Measurements from ENCODE around the gene PLA2G2F.

The PLA2G2F gene

DNA sequence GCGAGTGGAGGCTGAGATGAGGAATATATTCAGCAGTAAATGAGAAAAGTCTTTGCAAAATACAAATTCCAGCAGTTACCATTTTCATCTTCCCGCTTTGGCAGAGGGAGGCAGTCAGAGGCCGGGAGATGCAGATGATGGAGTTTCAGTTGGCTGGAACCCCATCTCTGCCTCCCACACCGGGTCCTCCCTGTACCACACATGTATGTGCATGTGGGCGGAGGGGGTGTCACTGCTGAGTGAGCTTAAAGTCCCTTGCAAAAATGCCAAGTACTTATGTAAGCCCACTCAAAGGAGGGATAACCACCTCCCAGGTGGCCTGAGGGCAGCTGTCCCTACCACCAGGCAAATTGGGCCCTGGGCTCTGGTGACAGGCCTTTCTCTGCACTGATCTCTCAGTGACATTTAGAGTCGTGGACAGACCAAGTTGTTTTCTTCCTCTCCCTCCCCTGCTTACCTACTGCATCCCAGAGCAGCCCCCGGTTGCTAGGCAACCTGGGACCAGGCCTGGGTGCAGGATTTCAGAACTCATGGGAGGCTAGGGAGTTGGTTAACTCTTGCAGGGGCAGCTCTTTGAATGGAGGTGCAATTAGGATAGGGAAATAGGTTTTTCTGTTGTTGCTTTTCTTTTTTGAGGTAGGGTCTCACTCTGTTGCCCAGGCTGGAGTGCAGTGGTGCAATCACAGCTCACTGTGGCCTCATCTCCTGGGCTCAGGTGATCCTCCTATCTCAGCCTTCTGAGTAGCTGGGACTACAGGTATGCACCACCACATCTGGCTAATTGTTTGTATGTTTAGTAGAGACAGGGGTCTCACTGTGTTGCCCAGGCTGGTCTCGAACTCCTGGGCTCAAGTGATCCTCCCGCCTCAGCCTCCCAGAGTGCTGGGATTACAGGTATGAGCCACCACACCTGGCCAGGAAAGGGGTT is 29.7 kb downstream of the PLA2G2F start:
- no peak for DNase-seq (ENCODE audit: low read depth, low spot score)

DNA sequence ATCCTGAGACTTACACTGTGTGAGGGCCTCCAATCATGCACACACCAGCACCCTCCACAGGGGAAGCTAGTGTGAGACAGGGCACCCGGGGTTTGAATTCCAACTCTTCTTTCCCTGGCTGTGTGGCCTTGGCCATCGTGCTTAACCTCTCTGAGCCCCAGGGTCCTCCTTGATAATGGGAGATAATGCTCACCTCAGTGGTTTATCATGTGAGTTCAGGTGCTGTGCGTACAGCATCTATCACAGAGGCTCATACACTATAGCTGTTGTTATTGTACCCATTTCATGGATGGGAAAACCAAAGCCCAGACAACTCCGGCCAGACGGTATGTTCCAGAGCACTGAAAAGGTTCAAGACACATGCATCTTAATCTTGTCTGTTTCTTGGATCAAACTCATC is 30.8 kb downstream of the PLA2G2F start:
- no peak for DNase-seq (ENCODE audit: low read depth, low spot score)

DNA sequence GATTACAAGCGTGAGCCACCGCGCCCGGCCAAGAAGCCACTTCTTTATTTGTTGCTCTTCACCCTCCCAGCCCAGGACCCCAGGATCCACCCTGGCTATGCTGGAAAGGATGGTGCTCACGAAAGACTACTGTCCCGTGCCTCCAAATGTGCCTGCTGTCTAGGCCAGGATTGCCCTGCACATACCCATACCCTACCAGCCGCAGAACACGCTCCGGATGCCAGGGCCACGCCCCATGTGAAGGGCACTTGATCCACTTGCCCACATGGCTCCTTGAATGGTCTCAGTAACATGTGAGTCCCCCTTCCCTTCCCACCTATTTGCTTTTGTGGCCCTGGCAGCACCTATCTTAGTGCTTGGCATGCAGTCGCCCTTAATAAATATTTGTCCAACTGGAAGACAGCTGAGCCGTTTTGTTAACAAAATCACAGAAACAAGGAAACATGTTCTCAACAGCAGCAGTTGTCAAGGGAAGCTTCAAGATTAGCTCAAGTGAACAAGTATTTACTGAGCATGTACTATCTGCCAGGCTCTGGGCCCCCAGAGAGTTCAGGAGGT is 33.0 kb downstream of the PLA2G2F start:
- no peak for DNase-seq (ENCODE audit: low read depth, low spot score)

DNA sequence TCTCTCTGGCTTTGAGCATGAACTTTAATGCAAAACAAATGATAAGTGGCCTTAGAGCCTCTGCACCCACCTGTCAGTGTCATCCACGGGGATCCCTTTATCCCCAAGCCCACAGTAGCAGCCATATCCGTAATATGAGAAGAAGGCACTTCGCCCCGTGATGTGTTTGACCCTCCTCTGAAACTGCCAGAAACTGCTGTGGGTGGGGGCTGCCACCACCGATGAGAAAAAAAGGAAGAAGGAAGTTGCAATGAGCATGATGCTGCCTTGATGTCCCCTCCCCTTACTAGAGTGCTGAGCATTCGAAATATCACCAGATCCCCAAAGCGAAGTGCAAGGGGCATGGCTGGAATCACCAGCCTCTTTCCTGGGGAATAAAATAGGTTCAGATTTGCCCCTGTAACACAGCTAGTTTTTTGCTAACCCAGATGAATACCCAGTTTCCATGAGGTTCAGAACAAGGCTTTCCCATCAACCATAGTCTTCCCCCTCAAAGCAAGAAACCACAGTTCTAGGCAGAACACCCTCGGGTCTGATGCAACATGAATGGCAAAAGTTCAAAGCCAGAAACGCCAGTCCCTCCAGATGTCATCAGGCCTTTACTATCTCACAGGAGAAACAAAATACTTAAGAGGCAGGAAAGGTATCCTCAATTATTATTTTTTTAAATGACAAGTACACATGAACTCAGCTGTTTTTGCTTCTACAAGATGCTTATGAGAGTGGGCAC is 36.0 kb downstream of the PLA2G2F start:
- DNase-seq (ENCODE audit: low read depth, low spot score) = no peak

DNA sequence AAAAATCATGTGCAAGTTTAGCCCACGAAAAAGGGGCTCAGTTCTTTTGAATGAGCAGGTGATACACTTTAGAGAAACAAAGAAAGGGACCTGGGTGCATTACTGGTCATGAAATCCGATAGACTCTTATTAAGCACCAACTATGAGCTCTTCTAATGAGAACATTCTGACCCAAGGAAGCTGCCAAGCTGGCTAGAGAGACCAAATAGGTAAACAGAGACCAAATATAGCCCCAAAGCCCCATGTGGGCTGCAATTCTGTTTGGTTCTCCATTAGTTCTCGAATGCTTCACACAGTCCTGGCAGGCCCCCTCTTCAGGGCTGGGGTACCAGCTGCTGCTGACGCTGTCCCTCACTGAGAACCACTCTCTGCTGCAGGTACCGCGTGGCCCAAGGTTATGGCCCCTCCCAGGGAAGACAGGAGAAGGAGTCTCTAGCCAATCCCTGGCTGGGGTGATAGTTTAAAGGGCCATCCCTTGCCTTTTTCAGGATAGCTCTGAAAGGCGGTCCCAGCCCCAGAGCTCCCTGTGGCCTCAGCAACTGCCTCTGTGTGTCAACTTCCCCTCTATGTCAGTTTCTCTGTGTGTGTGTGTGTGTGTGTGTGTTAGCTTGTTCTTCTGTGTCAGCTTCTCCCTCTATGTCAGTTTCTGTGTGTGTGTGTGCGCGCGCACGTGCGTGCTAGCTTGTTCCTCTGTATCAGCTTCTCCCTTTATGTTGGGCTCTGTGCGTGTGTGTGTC is 39.7 kb downstream of the PLA2G2F start:
- DNase-seq (ENCODE audit: low read depth, low spot score) = no peak

DNA sequence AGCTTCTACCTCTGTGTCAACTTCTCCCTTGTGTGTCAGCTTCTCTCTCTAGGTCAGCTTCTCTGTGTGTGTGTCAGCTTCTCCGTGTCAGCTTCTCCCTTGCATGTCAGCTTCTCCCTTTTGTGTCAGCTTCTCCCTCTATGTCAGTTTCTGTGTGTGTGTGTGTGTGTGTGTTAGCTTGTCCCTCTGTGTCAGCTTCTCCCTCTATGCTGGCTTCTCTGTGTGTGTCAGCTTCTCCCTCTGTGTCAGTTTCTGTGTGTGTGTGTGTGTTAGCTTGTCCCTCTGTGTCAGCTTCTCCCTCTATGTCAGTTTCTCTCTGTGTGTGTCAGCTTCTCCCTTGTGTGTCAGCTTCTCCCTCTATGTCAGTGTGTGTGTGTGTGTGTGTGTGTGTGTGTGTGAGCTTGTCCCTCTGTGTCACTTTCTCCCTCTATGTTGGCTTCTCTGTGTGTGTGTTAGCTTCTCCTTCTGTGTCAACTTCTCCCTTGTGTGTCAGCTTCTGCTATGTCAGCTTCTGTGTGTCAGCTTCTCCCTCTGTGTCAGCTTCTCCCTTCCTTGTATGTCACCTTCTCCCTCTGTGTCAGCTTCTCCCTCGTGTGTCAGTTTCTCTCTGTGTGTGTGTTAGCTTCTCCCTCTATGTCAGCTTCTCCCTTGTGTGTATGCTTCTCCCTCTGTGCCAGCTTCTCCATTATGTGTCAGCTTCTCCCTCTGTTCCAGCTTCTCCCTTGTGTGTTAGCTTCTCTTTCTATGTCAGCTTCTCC is 40.4 kb downstream of the PLA2G2F start:
- no peak for DNase-seq (ENCODE audit: low read depth, low spot score)

DNA sequence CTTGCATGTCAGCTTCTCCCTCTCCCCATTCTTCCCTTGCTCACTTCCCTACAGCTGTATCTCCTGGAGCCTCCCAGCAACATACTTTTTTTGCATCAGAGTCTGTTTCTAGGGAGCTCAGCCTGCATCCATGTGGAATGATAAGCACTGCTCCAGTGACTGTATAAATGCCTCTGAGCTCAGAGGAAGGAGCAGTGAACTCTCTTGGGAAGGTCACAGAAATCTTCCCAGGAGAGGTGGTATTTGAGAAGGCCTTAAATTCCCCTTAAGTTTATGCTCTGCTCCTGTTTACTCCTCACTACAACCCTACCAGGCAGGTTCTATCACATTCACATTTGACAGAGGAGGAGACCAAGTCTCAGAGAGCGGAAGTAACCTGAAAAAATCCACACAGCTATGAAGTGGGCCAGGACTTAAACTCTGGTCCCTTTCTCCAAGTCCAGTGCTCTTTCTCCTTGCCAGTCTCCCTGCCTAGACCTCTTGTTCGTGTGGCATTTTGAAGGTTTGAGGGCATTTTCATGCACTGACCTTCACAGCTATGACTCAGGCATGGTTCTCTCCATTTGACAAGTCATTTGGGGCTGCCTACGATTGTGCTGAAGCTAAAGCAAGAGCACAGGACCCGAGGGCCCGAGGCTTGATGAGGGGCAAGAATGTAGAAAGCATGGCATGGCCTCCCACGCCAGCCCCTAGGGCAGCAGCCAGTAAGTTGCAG is 41.2 kb downstream of the PLA2G2F start:
- no peak for DNase-seq (ENCODE audit: low read depth, low spot score)

DNA sequence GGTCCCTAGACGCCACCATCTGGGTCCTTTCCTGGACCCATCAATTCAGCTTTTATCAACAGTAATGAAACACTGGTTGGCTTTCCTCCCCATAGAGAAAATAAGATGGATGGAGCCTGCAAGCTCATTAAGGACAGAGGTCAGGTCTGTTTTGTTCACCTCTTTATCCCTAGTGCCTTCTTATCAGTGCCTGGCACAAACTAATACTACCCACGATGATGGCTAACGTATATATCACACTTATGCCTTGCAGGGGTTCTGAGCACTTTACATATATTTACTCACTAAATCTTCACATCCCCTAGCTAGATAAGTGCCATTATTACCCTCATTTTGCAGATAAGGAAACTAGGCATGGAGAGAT is 41.7 kb downstream of the PLA2G2F start:
- no peak for DNase-seq (ENCODE audit: low read depth, low spot score)

DNA sequence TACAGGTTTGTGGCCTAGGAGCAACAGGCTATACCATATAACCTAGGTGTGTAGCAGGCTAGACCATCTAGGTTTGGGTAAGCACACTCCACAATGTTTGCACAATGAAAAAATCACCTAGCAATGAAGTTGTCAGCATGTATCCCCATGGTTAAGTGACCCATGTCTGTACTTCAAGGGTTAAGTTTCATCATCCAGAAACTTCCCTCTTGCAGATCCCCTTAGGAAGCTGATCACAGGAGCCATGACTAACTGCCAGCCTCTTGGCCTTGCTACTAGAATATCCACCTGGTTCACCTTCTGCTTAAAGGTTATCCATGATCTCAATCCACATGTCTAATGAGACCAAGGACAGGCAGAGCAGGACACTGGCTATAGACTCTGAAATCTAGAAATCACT is 43.3 kb downstream of the PLA2G2F start:
- DNase-seq (ENCODE audit: low read depth, low spot score) = no peak

DNA sequence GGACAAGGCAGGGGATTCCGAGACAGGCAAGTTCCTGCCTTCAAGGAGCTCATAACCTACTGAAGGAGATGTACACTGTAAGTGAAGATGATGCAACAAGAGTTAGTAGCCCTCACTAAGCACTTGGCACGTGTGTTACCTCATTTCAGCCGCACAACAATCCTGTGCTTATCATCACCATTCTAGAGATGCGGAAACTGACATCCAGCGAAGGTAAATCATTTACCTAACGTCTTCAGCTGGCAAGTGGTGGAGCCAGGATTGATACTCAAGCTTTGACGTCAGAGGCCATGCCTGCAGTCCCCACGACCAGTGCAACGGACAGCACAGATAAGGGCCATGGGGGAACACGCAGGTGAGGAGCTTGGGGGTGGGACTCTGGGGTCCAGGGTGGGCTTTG is 43.9 kb downstream of the PLA2G2F start:
- no peak for DNase-seq (ENCODE audit: low read depth, low spot score)

DNA sequence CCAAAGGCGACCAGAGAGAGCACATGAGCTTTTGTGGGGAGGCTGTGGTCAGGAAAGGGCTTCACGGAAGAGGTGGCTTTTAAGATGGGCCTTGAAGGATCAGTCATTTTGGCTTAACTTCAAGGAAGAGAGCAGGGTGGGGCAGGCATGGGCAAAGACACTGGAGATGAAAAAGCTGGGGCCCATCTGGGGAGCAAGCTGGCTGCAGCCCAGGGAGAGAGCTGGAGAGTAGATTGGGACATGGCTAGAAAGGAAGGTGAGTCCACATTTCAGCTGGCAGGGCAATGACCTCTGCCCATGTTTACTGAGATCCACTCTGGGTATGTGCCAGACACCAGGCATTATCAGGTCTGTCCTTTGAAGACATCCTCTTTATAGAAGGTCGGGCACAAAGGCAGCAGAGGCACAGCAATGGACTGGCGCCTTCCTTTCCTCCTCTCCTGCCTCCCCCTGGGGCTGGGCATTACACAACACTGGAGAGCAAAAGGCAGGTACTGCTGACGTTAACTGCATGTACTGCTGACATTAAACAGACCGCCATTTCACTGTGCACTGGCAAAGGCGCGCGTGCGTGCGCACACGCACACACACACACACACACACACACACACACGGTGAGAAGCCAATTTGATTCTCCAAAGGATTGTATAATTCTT is 44.6 kb downstream of the PLA2G2F start:
- DNase-seq (ENCODE audit: low read depth, low spot score) = no peak

DNA sequence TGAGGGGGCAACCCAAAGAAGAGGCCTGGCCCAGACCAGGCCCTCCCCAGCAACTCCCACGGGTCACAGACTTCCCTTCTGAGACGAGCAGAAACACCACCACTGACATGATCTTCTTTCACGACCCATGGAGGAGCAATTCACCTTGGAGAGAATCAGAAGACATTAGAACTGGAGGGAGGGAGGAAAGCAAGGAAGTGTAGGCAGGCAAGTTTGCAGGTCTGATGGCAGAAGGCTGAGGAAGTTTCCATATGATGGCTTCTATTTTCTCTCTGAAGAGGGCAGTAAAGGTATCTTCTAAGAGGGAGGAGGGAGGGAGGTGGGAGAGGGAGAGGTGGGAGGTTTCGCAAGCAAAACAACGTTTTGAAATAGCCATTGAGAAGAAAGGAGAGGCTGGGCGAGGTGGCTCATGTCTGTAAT is 45.4 kb downstream of the PLA2G2F start:
- no peak for DNase-seq (ENCODE audit: low read depth, low spot score)

DNA sequence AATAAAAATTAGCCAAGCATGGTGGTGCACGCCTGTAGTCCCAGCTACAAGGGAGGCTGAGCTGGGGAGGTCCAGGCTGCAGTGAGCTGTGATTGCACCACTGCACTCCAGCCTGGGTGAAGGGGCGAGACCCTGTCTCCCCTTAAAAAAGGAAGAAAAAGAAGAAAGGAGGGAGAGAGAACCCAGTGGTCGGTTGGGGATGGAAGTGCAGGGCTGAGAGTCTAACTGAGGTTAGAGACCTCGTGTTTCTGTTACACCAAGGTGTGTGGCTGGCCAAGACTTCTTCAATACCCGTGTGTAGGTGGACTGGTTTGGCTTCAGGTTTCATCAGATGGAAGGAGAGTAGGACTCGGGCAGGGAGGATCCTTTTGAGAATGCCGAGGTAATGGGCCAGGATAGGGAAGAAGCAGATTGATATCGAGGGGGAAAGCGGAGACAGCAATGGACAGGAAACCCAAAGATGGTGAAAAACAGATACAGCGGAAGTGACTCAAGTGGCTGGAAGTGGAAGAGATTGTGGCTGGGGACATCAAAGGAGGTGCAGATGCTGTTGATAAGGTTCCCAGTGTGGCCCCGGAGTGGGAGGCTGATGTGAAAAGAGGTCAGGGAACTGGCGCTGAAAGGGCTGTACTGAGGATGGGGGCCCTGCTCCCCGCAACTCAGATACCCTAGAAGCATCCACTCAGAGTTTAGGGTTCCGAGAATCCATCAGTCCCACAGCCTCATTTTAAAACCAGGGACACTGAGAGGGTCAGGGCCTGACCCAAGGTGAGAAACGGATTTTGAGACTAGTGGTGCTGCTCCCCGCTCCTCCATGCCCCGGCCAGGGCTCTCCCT is 46.1 kb downstream of the PLA2G2F start:
- no peak for DNase-seq (ENCODE audit: low read depth, low spot score)

DNA sequence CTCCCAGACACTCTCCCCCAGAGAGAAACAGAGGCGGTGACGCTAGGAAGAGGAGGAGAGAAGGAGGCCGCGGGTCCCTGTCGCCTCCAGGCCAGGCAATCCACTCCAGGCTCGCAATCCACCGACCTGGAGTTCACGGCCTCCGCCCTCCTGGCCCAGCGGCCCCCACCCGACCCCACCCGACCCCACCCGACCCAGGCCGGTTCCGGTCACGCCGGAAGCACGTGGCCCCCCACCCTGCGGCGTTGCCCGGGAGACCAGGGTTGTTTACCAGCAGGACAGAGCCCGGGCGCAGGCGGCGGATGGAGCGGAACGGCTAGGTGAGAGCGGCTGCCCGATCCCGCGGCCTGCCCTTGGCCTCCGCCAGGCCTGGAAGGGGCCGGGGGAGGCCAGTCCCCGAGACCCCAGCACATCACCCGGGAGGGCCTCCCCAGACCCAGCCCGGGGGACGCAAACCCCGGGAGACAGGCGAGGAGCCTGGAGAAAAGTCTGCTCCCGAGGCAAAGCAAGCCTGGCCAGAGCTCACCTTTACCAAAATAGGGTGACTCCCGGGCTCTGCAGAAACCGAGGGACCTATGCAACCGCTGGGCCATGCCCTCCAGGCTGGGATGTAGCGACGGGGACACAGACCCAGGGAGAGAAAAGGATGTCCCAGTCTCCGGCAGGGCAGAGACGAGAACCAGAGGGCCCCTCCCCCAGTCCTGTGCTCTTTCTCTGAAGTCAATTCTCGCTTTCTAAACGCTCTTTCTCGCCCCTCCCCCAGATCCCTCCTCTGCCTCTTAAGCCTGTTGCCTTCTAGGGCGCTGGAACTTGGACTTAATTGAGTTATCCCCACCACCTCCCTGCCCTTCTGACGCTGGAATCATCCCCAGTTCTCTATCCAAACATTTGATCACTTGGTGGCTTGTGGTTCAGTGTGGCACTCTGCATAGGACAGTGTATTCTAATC is 47.0 kb downstream of the PLA2G2F start, which contains the start of the genes PLA2G2C and UBXN10:
Gene PLA2G2C (minus strand): TSS at position 685 of the 949 bp plus-strand sequence. CDS start 9,155 bp downstream, outside the sequence.
Gene UBXN10 (plus strand): TSS at position 263 of the 949 bp plus-strand sequence. CDS start 4,466 bp downstream, outside the sequence.
- no peak for DNase-seq (ENCODE audit: low read depth, low spot score)

DNA sequence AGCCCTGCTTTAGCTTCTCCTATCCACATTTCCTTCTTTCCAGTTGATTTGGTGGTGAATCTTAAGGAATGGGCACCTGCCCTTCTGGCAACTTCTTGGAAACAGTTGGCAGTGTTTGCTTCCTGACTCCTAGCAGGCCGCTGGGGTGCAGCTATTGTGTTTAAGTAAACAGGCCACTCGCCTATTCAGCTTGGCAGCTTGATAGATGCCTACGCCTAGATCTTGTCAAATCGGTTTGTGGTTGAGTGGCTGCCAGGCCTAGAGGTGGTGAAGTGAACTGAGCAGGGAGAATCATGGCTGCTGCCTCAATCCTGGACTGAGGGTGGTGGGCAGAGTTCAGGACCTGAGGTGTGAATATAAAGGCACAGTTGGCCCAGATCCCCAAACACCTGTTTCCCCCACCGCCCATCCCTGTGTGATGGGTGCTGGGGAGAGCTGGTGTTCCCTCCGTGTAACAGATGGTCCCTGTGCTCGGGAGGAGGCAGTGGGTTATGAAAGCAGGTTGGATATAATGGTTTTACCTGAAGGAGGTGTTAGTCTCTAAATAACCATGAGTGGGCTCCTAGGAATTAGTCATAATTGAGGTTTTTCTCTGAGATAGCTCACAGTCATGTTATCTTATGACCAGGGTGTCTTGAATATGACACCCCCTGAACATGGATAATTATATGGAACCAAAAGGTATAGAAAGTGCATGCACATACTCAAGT is 48.1 kb downstream of the PLA2G2F start:
- no peak for DNase-seq (ENCODE audit: low read depth, low spot score)

DNA sequence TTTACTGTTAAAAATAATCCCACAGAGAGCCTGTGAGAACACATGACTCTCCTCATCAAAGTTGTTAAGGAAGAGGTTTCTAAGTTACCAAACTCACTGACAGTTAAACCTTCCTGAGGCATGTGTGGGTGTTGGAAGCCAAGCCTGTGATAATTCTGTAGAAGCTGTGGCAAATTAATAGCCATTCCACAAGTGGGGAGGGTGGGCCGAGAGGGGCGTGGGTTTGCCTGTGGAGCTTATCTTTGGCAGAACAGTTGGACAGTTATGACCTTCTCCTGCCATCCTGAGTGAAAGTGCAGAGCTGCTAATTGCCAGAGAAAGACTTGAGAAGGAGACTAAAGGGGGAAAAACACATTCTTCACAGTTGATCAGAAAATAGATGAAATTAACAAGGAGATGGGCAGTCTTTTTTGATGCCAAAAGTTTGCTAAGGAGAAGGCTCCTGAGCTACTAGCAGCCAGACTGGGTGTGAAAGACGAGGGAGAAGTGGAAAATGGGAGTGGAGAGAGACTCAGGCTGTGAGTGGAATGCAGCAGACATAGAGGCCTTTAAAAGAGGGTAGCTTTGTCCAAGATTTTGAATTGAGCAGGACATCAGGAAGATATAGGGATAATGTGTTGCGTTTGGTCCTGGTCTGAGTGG is 48.8 kb downstream of the PLA2G2F start:
- DNase-seq (ENCODE audit: low read depth, low spot score) = no peak

DNA sequence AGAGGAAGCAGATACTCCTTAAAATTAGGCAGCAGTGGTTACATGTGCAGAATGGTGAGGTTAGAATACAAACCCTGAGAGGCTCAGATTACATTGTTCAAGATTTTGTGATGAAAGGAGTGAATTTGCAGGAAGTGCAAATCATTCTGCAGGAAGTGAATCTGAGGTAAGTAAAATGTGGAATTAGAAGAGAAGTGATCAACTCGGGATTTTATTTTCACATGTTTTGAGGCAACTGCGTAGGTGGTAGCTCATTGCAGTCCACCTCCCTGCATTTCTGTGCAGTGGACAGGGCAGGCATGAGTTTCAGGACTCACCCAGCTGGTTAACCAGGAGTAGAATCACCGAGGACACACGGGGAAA is 49.3 kb downstream of the PLA2G2F start:
- no peak for DNase-seq (ENCODE audit: low read depth, low spot score)

Data from activated CD4-positive, CD25-positive, alpha-beta regulatory T cell treated with anti-CD3 and anti-CD28 coated beads, Interleukin-2, amount 50 U/mL, for 16 hours (primary cell).